HepG2 (cell line): Measurements from ENCODE around the gene LMAN1L. TPM values are rescaled to one million over a fixed set of nuclear protein-coding genes. Genes with fewer than 3 reads are reported as not detected.

Experiments
- HNF1A ChIP-seq, 2 experiments: sonication (generic) in 1 of 2; formaldehyde crosslinking in 1 of 2; IDR thresholded peaks; 2 replicates each; pipeline versions ENCODE4 v1.4.0 to v1.6.1; 2016 to 2020; ENCODE audit warnings: borderline replicate concordance in 1 of 2, low read depth in 1 of 2, mild to moderate bottlenecking in 1 of 2, missing genetic modification reagents in 1 of 2
- KLF11 ChIP-seq: IDR thresholded peaks from 2 replicates; pipeline ENCODE4 v1.6.1; 2016; ENCODE audit warnings: missing compliant biosample characterization
- RARG ChIP-seq: sonication (generic); formaldehyde crosslinking; IDR thresholded peaks from 2 replicates; pipeline ENCODE4 v1.4.0; 2020; ENCODE audit warnings: low read depth, mild to moderate bottlenecking, missing genetic modification reagents
- SIN3B ChIP-seq: fragments of 150-350 bp; IDR thresholded peaks from 2 replicates; pipeline ENCODE4 v1.6.1; 2014; ENCODE audit warnings: low read length
- SMAD9 ChIP-seq: sonication (generic); formaldehyde crosslinking; IDR thresholded peaks from 2 replicates; pipeline ENCODE4 v1.5.1; 2020; ENCODE audit warnings: mild to moderate bottlenecking, missing genetic modification reagents
- ZEB1 ChIP-seq: IDR thresholded peaks from 2 replicates; pipeline ENCODE4 v1.6.1; 2012; ENCODE audit warnings: mild to moderate bottlenecking, low read depth, inconsistent platforms; ENCODE audit not compliant: insufficient replicate concordance
- ZFP62 ChIP-seq: sonication (generic); formaldehyde crosslinking; IDR thresholded peaks from 2 replicates; pipeline ENCODE4 v1.4.0; 2020; ENCODE audit warnings: missing genetic modification reagents
- polyA plus RNA-seq, 8 experiments: library from polyadenylated mRNA; depleted of rRNA in 3 of 8; stranded (reverse) in 7 of 8; unstranded in 1 of 8; fragments of >200 nt; fragmentation: Illumina TruSeq in 4 of 8; extraction: Trizol in 4 of 8; gene quantifications; 2 replicates each; pipeline versions ENCODE4 v1.2.1 to v1.2.3, GENCODE V29; 2011 to 2016; ENCODE audit warnings: low read depth in 4 of 8, missing spikeins in 1 of 8, mixed read lengths in 1 of 8; ENCODE audit not compliant: insufficient read depth in 1 of 8
- total RNA-seq, 5 experiments: library from RNA; depleted of rRNA; stranded (reverse); fragments of >200 nt; fragmentation: Illumina TruSeq; extraction: Trizol; gene quantifications; 2 replicates each; pipeline ENCODE4 v1.2.3, GENCODE V29; 2016; ENCODE audit warnings: low read depth in 1 of 5

The LMAN1L gene
- total and polyA plus RNA-seq, 2 of the 13 experiments (the other 11 are each of a cell fraction or from before 2014, with no cell fraction given): not detected

GRCh38 chr15:74767167-74768098, 45.2 kb upstream of the LMAN1L start (continued):
- TF ChIP-seq HNF1A (IDR thresholded peaks at IDR 0.05; ENCODE audit: low read depth) (no peak), HNF1A (CRISPR knock-in tag; IDR thresholded peaks at IDR 0.05; ENCODE audit: borderline replicate concordance) (no peak), SIN3B (no peak), ZFP62 (CRISPR knock-in tag) (no peak), ZEB1 (no peak), KLF11 (CRISPR knock-in tag) (no peak), RARG (CRISPR knock-in tag) (no peak), SMAD9 (no peak)
